ENCODE measurements around the gene NTF3. TPM values are rescaled to one million over a fixed set of nuclear protein-coding genes. Genes with fewer than 3 reads are reported as not detected.

The NTF3 gene
- 0.34 TPM in 1 of 2 replicates, not detected in the other for total RNA-seq

GRCh38 chr12:5432011-5432400 is at the start of gene NTF3:
NTF3 (plus strand) TSS chr12:5432108; CDS start chr12:5432325, 217 bp downstream.
- no peak for DNase-seq (ENCODE audit: low read depth)
- TF ChIP-seq CTCF (IDR thresholded peaks at IDR 0.05; ENCODE audit: insufficient read depth, low read length, poor library complexity, severe bottlenecking), result no peak
- Histone ChIP-seq H3K27me3 (ENCODE audit: control insufficient read depth, insufficient read depth, low read length) (peaks cover 36% of the 10 kb centered on the region), H3K4me3 (ENCODE audit: low read depth, low read length) (peak within 1 kb of the TSS; percentile 59), H3K36me3 (ENCODE audit: control insufficient read depth, insufficient read depth, low read length) (no peaks in the 10 kb centered on the region)

GRCh38 chr12:5384015-5384414 is 47.9 kb upstream of the NTF3 start:
- DNase-seq (ENCODE audit: low read depth), result no peak
- Histone ChIP-seq H3K36me3 (ENCODE audit: control insufficient read depth, insufficient read depth, low read length) (no peaks in the 10 kb centered on the region), H3K4me3 (ENCODE audit: low read depth, low read length) (no peak overlapping the region)

DNA sequence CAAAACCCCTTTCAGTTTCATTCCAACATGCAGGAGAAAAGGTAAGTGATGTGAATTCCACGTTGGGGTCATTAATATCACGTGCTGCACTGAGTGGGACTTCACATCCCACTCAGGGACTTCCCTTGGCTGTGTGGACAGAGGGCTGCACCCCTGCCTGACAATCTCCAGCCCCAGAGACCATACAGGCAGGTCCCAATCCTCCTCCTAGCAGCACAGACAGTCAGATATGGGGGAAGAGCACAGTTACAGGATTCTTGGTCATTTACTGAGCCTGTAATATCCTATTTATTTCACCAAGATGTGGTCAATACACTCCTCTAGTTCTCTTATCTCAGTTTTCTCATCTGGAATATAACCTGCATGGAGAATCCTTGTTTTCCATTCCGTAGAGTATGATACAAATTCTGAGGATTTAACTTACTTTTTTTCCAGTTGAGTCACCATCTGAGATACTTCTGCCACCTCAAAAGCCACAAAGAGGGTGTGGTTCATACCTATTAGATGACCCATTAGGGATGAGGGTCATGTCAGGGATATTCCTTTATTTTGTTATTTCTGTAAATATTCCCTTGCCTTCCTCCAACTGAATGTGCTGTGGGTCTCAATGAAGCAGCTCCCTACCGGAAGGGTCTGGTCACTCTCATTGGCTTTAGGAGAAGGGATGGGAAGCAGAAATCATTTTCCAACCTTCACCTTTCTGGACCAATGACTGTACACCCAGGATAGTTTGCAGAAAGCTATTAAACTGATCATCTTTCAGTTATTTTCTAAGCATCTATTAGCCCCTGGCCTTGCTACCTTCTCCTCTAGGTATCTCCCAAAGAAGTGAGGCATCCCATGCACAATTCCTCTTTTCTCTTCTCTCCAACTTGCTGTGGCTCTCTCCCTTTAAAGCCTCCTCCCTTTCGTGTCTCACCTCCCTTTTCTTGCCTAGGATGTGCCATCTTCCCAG is 43.0 kb upstream of the NTF3 start:
- H3K4me3 ChIP-seq (ENCODE audit: low read depth, low read length), result no peak overlapping the region
- DNase-seq (ENCODE audit: low read depth), result peak; percentile 39
- H3K27me3 ChIP-seq (ENCODE audit: control insufficient read depth, insufficient read depth, low read length), result no peaks in the 10 kb centered on the region
- H3K36me3 ChIP-seq (ENCODE audit: control insufficient read depth, insufficient read depth, low read length), result no peaks in the 10 kb centered on the region
- TF ChIP-seq CTCF (IDR thresholded peaks at IDR 0.05; ENCODE audit: insufficient read depth, low read length, poor library complexity, severe bottlenecking), result no peak

More at GRCh38 chr12:5384015-5384414, 47.9 kb upstream of the NTF3 start:
- no peaks in the 10 kb centered on the region for H3K27me3 ChIP-seq (ENCODE audit: control insufficient read depth, insufficient read depth, low read length)
- TF ChIP-seq CTCF (IDR thresholded peaks at IDR 0.05; ENCODE audit: insufficient read depth, low read length, poor library complexity, severe bottlenecking), result no peak

DNA sequence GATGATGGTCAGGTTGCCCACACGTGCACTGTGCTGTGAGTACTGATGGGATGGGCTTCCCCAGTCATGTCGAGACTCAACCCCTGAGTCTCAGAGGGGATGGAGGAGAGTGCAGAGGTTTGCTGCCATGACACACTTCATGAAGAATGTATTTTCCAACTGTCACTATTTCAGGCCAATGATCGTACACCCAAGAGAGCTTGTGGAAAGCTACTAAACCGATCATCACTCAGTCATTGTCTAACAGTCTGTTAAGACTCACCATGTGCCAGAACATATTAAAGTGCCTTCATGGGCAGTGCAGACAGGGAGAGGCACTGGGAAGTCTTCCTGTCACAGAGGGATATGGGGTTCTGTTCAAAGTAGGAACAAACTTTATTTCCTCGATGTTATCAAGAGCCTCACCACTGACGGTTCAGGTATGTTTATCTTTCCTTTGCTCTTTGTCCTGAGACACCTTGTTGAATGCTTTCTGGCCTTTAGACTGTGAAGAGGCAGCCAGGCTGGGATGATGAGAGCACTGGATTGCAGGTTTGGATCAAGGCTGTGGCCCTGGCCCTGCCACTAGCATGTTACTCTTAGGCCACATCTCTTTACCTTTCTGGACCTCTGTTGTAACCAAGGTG is 41.6 kb upstream of the NTF3 start:
- Histone ChIP-seq H3K36me3 (ENCODE audit: control insufficient read depth, insufficient read depth, low read length) (no peaks in the 10 kb centered on the region), H3K4me3 (ENCODE audit: low read depth, low read length) (no peak overlapping the region), H3K27me3 (ENCODE audit: control insufficient read depth, insufficient read depth, low read length) (no peaks in the 10 kb centered on the region)
- TF ChIP-seq CTCF (IDR thresholded peaks at IDR 0.05; ENCODE audit: insufficient read depth, low read length, poor library complexity, severe bottlenecking), result no peak
- DNase-seq (ENCODE audit: low read depth), result no peak

DNA sequence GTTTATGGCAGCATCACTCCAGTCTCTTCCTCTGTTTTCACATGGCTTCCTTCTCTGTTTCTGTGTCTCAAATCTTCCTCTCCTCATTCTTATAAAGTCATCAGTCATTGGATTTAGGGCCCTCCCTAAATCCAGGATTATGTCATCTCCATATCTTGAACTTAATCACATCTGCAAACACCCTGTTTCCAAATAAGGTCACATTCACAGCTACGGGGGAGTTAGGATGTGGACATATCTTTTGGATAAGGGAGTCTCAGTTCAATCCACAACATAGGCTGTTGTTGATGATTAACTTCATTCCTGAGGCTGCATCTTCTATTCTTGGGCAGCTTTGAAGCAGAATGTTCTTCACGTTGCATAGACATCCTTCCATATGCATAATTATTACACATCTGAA is 40.3 kb upstream of the NTF3 start:
- no peak overlapping the region for H3K4me3 ChIP-seq (ENCODE audit: low read depth, low read length)
- H3K27me3 ChIP-seq (ENCODE audit: control insufficient read depth, insufficient read depth, low read length), result no peaks in the 10 kb centered on the region
- TF ChIP-seq CTCF (IDR thresholded peaks at IDR 0.05; ENCODE audit: insufficient read depth, low read length, poor library complexity, severe bottlenecking), result no peak
- H3K36me3 ChIP-seq (ENCODE audit: control insufficient read depth, insufficient read depth, low read length), result no peaks in the 10 kb centered on the region
- peak; percentile 31 for DNase-seq (ENCODE audit: low read depth)
